K562 (cell line): ENCODE results near the gene PSMB10.

Experiments used
- HDAC2 ChIP-seq: fragments of 450-650 bp; IDR thresholded peaks from 2 replicates; pipeline ENCODE4 v1.6.1; 2016; ENCODE audit warnings: mild to moderate bottlenecking
- HNRNPL ChIP-seq: fragments of 200-400 bp; formaldehyde crosslinking; IDR thresholded peaks from 2 replicates; pipeline ENCODE4 v1.6.1; 2017; ENCODE audit warnings: low read depth, mild to moderate bottlenecking, low read length

- TF ChIP-seq HDAC2 (no peak), HNRNPL (no peak)
These were observed 6.0 kb upstream of the PSMB10 start for GRCh38 chr16:67942510-67943255.
